Ovary (tissue), 3 donors: ENCODE data around the gene FUT1.

Experiments used
- POLR2A ChIP-seq: fragments of 450-650 bp; IDR thresholded peaks from one replicate; pipeline ENCODE4 v1.6.1; 2017; ENCODE audit warnings: antibody characterized with exemption, mild to moderate bottlenecking, moderate library complexity
- TF ChIP-seq, protein P1 (sequence below), 3 donors: fragments of 450-650 bp in 2 of 3; fragments of 200-600 bp in 1 of 3; IDR thresholded peaks; one replicate each; pipeline versions ENCODE4 v1.5.1 to v1.8.0; 2016 to 2022; ENCODE audit warnings: antibody characterized with exemption in 3 of 3, mild to moderate bottlenecking in 1 of 3
- donor health status: DM: no; HTN: no; CAD: no.

DNA sequence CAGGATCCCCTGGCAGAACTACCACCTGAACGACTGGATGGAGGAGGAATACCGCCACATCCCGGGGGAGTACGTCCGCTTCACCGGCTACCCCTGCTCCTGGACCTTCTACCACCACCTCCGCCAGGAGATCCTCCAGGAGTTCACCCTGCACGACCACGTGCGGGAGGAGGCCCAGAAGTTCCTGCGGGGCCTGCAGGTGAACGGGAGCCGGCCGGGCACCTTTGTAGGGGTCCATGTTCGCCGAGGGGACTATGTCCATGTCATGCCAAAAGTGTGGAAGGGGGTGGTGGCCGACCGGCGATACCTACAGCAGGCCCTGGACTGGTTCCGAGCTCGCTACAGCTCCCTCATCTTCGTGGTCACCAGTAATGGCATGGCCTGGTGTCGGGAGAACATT is 49.1 kb downstream of the FUT1 start:
- no peak for TF ChIP-seq POLR2A
- TF ChIP-seq, protein P1, sequence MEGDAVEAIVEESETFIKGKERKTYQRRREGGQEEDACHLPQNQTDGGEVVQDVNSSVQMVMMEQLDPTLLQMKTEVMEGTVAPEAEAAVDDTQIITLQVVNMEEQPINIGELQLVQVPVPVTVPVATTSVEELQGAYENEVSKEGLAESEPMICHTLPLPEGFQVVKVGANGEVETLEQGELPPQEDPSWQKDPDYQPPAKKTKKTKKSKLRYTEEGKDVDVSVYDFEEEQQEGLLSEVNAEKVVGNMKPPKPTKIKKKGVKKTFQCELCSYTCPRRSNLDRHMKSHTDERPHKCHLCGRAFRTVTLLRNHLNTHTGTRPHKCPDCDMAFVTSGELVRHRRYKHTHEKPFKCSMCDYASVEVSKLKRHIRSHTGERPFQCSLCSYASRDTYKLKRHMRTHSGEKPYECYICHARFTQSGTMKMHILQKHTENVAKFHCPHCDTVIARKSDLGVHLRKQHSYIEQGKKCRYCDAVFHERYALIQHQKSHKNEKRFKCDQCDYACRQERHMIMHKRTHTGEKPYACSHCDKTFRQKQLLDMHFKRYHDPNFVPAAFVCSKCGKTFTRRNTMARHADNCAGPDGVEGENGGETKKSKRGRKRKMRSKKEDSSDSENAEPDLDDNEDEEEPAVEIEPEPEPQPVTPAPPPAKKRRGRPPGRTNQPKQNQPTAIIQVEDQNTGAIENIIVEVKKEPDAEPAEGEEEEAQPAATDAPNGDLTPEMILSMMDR (IDR thresholded peaks at IDR 0.05): no peak
